NK-92 (cell line): ENCODE data around the gene NUP35.
A peak's percentile ranks its signal among the peaks of the same experiment; 100 is the strongest.

Source experiments
- DNase-seq: peaks from one replicate; lab custom pipeline; 2025; ENCODE audit not compliant: unreplicated experiment; lab: John Stamatoyannopoulos, UW

The NUP35 gene, protein sequence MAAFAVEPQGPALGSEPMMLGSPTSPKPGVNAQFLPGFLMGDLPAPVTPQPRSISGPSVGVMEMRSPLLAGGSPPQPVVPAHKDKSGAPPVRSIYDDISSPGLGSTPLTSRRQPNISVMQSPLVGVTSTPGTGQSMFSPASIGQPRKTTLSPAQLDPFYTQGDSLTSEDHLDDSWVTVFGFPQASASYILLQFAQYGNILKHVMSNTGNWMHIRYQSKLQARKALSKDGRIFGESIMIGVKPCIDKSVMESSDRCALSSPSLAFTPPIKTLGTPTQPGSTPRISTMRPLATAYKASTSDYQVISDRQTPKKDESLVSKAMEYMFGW

DNA sequence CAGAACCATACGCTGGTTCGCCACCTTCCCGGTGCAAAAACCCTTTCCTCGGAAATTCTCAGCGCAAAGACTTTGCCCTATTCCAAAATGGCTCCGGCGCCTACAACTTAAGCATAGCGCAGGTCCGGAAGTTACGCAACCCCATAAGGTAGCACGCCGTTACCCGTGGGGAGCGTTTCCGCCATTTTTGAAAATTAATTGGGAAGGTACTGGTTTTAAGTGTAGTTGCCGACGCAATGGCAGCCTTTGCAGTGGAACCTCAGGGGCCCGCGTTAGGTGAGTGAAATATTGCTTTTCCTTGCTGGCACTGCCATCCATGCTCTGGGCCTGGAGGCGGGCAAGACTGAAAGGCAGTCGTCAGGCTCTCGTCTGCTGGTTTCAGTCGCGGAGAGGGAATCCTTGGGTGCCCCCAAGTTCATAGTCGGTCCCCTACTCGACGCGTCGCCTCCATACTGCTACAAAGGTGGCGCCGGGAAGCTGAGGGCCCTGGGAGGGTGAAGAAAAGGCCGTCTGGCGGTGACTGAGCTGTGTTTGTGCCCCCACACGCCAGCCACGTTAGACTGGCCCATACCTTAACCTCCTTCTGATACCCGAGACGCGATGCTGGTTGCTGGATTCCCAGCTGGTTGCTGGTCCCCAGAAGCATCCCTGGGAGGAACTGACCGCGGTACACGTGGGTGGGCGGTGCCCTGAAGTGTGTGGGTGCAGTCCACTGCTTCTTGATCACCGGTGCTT is at the start of gene NUP35:
NUP35 (plus strand) TSS at position 222 of the 735 bp plus-strand sequence; CDS start at position 237, 15 bp downstream.
- peak; percentile 5 for DNase-seq

DNA sequence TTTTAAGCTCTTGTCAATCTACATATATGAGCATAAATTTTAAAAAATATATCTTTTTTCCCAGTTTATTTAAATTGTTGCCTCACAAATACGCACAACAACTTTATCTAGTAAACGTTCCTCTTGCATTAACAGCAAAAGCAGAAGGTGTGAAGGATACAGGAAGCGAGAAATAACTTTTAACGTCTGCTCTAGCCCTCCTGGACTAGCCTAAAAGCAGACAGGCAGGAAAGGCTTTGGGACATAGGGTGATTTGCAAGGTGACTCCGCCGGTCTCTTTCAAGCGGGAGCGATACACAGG is 46.1 kb upstream of the NUP35 start:
- no peak for DNase-seq

DNA sequence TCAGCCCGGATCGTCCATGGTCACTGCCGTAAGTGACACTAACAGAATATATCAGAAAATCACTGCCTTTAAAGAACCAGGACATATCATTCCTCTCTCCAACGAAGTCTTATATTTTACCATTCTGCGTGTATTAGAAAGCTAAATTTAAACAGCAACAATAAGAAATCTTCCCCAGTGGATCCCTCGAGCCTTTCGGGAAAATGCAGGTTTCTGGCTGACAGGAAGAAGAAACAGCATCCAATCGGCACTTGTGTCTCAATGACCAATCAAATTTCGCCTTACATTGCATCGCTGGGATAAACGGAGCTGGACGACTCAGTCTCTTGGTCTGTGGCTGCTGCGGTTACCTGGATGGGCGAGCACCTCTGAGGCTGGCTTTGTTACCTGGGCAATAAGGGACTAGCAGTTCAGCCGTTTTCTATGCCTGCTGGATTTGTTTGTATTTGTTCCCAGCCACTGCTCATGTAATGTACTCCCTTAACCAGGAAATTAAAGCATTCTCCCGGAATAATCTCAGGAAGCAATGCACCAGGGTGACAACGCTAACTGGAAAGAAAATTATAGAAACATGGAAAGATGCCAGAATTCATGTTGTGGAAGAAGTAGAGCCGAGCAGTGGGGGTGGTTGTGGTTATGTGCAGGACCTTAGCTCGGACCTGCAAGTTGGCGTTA is 45.6 kb upstream of the NUP35 start, which contains the start of gene DUSP19:
DUSP19 (plus strand) TSS at position 284 of the 675 bp plus-strand sequence; CDS start at position 471, 187 bp downstream.
- DNase-seq, result peak; percentile 6

DNA sequence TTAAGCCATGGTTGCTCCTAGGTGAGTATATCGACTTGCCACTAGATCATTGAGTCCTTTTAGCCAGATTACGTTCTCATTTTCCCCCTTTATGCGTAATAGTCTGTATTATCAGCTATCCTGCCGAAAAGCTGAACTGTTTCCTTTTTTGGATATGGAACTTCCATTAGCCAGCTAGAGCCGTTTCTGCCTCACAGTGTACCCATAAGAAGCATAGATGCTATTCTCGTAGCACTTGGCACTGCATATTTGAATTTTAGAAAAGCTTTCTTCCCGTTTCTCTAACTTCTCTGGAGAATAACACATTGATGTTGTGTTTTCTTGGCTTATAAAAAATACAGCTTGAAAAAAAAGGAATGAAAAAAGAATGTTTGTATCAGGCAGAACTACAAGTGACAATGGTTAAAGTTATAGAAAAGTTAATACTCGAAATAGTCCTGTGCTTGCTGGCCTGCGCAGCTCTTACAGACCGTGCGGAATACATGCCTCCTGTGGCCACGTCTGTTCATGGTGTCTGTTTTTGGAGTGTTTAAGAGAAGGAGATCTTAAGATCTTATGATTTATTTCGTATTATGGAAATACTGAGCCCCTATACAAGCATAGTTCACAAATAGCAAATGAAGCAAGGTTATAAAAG is 45.0 kb upstream of the NUP35 start:
- no peak for DNase-seq

DNA sequence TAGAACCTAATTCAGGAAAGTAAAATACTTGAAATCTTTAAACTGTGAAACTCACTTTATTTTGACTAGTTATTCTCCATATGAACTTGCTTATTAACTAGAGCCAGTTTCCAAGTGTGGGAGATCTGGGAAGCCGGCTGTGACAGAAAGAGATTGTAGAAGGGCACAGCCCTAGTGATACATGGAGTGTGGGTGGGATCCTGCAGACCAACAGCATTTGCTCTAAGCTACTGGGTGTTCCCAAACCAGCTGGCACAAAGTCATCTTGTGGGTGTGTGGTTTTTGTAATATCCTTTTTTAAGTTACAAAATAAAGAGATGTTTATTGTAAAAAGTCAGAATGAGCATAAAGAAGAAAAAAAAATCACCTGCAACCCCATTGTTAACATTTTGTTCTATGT is 42.3 kb upstream of the NUP35 start:
- DNase-seq, result no peak

DNA sequence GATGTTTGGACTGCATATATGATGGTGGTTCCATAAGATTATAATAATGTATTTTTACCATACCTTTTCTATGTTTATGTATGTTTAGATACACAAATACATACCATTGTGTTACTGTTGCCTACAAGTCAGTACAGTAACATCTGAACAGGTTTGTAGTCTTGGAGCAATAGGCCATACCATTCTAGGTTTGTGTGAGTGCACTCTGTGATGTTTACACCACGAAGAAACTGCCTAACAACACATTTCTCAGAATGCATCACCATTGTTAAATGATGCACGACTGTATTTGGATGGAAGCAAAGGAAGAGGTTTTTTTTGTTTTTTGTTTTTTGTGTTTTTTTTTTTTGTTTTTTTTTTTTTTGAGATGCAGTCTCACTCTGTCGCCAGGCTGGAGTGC is 36.2 kb upstream of the NUP35 start:
- DNase-seq, result no peak

DNA sequence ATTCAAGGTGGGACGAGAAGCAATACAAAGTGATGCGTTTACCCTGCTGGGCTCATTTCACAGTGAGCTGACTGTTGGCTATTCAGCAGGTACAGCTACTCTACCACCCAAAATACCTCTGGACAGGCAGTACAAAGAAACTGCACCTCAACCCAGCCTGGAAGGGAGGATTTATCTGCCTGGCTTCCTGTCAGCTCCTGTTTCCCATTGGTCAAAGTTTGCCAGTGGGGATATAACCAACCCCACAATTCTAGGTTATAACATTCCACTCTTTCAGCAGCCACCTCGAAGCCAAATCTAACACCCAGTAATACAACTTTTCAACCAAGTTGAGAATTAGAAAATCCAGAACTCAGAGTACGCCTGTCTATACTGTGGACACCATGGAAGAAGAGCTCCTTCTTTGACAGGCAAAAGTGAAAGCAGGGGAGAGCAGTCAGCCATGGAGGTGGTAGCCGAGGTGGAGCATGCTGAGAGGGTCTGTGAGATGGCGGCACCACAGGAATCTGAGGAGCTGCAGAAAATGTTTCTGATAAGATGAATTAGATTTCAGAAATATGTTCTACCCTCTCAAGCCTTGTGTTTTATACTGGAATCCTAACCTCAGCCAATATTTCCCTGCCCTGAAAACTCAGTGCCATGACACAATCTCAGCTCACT is 34.9 kb upstream of the NUP35 start:
- no peak for DNase-seq

DNA sequence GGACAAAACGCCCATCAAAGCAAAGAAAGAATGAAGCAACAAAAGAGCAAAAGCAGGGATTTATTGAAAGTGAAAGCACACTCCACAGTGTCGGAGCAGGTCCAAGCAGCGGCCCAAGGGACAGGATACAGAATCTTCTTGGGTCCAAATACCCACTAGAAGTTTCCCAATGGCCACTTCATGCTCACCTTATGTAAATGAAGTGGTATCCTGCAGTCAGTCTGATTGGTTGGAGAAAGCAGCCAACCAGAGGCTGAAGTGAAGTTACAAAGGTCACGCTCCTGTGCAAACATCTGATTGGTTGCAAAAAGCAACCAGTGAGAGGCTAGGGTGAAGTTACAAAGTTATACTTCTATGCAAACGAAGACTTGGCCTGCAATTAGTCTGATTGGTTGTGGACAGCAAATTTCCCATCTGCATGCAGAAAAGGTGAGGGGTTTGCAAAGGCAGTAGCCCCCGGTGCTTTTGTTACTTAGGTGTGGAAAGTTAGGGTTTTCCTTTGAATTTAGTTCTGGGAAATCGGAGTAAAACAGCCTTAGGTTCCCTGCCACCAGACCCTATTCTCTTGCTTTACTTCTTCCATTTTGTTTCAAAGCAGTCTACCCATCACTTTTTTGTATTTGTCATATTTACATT is 32.8 kb upstream of the NUP35 start:
- no peak for DNase-seq

DNA sequence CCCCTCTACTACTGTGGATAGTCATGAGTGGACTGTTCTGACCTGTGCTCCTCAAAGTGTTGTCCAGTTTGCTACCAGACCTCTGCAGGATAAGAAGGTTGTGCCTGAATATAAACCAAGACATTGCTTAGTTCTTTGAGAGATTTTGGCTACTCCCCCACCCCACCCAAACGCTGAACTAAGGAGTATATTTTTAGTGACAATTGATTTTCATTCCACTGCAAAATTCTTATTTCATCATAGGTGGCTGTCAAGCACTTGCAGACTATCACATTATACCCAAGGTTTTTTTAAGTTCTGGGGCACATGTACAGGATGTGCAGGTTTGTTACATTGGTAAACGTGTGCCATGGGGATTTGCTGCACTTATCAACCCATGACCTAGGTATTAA is 32.3 kb upstream of the NUP35 start:
- no peak for DNase-seq

DNA sequence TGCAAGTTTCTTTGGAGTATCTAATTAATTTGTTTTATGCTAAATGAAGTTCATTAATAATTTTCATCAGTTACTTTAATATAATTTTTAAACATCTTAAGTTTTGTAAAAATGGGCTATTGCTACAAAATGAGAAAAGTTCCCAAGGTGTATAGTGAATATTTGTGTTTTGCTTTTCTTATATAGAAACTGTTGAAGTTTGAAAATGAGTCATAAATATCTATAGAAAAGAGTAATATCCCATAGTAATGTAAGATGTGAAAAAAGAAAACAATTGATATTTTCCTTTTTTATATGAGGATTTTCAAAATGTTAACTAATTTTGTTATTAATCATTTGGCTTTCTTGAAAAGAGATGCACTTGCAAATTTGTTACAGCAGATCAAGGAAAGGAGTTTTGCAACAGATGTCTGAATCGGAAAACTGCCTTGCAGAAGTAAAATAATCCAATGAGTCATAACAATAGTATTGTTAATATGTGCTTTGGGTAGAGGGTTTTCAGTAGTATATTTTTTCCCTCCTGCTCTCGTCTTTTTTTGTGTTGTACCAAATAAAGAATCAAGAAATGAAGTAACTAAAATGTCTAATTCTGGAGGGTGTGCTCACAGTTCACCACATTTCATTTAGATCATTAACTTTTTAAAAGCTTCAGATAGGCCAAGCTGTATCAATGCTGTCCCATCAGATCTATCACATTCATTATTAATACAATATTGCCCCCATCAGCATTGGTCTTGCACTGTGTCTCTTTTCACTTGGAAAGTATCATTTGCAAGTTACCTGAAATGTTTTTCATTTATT is 30.2 kb upstream of the NUP35 start:
- DNase-seq, result no peak

DNA sequence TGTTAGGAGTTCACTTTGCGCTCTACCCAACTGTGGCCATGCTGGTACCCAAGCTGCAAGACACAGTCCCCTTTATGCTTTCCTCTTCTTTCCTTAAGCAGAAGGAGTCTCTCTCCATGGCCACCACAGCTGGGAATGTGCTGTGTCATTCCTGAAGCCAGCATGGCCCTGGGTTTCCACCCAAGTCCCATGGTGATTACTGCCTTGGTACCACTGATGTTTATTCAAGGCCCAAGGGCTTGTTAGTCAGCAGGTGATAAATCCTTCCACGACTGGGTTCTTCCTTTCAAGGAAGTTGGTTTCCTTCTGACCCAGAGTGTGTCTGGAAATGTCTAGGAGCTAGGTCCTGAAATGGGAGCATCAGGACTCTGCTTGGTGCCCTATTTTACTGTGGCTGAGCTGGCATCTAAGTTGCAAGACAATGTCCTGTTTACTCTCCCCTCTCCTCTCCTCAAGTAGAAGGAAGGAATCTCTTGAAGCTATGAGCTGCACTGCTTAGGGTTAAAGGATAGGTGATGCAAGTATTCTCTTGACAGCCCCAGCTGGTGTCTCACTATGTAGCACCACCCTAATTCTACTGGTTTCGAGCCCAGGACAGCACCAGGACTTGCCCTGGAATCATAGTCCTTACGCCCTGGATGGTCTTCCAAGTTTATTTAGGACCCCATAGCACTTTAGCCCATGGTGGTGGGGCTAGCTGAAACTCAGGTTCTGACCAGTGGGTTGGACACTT is 18.7 kb upstream of the NUP35 start:
- no peak for DNase-seq

DNA sequence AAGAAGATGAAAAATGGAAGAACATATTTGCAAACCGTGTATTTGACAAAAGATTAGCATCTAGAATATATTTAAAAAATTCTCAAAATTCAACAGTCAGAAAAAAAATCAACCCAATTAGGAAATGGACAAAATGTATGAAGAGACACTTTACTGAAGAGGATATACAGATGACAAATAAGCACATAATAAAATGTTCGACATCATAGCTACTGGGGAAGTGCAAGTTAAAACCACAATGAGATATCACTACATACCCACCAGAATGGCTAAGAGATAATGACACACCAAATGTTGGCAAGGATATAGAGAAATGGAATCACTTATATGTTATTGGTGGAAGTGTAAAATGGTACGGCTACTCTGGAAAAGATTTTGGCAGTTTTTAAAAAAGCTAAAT is 11.7 kb upstream of the NUP35 start:
- DNase-seq, result no peak

DNA sequence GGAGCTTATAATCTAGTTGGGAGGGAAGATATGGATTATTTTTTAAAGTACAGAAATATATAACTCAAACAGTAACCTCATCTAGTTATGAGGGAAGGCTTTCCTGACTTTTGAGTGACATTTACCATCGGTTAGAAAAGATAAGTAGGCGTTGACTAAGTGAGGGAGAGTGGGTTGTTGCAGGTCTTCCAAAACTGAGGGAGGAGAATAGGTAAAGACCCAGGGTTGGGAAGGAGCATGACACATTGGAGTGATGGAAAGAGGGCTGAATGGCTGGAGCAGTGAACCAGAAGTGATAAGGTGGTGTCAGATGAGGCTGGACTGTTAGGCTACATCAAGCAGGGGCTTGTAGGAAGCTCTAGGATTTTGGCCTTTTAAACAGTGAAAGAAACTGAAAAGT is 10.6 kb upstream of the NUP35 start:
- DNase-seq, result no peak

DNA sequence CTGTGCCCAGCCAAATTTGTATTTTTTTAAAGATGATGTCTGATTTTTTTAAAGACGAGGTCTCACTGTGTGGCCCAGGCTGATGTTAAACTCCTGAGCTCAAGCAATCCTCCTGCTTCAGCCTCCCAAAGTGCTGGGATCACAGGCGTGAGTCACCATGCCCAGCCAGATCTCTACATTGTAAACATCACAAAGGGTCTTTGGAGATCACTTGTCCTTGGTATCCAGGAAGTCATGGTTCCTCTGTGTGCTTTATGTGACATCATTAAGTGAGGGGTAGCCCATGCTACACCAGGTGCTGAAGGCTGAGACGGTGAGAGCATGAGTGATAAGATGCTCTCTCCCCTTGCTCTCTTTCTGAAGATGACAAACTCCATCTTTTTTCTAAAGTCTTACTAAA is 7.0 kb upstream of the NUP35 start:
- no peak for DNase-seq

DNA sequence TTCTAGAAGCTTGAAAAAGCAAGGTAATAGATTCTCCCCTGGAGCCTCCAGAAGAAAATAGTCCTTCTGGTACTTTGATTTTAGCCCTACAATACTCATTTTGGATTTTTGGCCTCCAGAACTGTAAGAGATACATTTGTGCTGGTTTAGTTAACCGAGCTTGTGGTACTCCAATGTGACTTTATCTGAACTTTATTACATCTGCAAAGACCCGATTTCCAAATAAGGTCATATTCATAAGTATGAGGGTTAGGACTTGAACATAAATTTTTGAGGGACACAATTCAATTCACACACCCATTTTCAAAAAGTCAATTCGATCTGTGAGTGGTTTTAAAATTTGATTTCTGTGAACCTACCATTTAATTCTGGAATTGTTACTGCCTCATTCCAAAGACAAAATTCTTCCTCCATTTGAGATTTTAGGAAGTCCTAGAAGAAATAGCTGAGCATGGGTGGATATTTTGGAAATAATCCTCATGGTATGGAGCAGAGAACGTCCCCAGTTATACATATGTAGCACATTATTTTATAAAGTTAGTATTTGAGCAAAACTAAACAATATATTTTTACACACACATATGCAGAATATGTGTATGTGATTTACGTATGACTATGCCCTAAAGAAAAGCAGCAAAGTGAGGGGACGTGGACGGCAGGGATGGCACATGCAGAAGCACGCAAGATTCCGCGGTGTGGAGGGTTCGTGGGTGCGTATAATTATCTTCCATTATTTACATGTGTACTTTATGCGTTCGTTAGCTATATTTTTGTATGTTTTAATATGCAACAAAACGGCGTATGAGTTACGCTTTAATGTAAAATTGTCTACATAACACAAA is 905 bp upstream of the NUP35 start:
- no peak for DNase-seq

DNA sequence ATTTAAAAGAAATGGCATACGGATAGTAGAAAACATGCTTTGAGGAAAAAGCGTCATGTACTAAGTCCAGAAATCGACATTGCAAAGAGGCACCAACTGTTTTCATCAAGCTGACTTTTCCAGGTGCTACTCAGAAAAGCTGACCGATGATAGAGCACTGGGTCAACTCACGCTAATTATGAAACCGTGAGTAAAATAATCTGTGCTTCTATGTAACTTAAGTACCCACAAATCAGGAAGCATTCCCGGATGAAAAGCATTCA is 353 bp upstream of the NUP35 start:
- DNase-seq, result no peak

DNA sequence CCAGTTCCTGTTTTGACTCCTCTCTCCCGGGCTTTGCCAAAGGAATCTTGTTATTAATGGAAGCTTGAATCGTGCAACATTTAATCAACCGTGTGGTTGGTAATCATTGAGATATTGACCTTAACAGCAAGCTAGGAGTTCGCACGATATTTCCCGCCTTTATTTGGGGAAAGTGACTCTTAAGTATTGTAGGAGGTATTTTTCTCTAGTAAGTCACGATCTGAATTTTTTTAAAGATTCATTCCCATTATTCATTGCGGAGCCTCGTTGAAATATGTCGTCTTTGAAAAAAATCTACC is 663 bp downstream of the NUP35 start:
- DNase-seq, result no peak

DNA sequence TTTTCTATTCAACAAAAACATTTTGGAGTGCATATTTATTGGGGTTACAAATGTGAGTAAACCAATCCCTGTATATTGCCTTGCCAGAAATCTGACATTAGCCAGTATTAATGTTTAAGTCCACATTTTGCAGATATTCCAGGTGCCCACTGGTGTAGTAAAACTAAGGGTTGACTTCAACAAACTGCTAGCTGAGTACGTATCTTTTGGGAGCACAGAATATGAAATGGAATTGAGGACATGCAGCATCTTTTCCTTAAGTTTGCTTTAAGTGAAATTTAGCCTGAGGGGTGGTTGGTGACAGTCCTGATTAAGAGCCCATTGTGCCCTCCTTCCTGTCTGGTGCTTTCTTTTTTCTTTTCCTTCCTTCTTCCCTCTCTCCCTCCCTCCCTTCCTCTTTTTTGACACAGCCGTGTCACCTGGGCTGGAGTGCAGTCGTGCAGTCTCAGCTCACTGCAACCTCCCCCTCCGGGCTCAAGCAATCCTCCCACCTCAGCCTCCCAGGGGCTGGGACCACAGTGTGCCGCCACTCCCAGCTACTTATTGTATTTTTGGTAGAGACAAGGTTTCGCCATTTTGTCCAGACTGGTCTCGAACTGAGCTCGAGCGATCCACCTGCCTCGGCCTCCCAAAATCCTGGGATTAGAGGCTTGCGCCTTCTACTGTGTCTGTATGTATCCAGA is 1.6 kb downstream of the NUP35 start:
- no peak for DNase-seq
